HL-60 (cell line): ENCODE results near the gene DYRK1B.
A peak's percentile ranks its signal among the peaks of the same experiment; 100 is the strongest.

Experiments used
- DNase-seq, 2 experiments: peaks; one replicate each; pipeline ENCODE4 v3.0.0-alpha.2; 2010 to 2020; ENCODE audit warnings: low read depth in 1 of 2, low spot score in 1 of 2
- H3K27ac ChIP-seq: fragments of 250-450 bp; sonication (Bioruptor Pico); replicated peaks from 2 replicates; pipeline ENCODE4 v1.5.1; 2020; ENCODE audit warnings: mild to moderate bottlenecking, moderate library complexity
- H3K27me3 ChIP-seq: fragments of 250-450 bp; sonication (Bioruptor Pico); 2 replicates; pipeline ENCODE4 v1.5.1; 2021; ENCODE audit warnings: mild to moderate bottlenecking, moderate library complexity; ENCODE audit not compliant: insufficient read depth, poor library complexity, severe bottlenecking
- H3K4me3 ChIP-seq: replicated peaks from 2 replicates; pipeline ENCODE4 v1.5.1; 2011; ENCODE audit warnings: mild to moderate bottlenecking, control low read depth, low read length; ENCODE audit not compliant: insufficient read depth
- CTCF ChIP-seq: IDR thresholded peaks from one replicate; pipeline ENCODE4 v1.5.1; 2011; ENCODE audit warnings: low read length, control low read depth, inconsistent platforms; ENCODE audit not compliant: insufficient read depth
- GABPA ChIP-seq: IDR thresholded peaks from 2 replicates; pipeline ENCODE4 v1.6.1; 2012; ENCODE audit warnings: low read depth
- POLR2AphosphoS5 ChIP-seq: IDR thresholded peaks from 2 replicates; pipeline ENCODE4 v1.6.1; 2012; ENCODE audit warnings: low read depth
- REST ChIP-seq: IDR thresholded peaks from 2 replicates; pipeline ENCODE4 v1.6.1; 2012; ENCODE audit warnings: low read depth; ENCODE audit not compliant: insufficient replicate concordance
- SPI1 ChIP-seq: IDR thresholded peaks from 2 replicates; pipeline ENCODE4 v1.6.1; 2012; ENCODE audit warnings: low read depth, mild to moderate bottlenecking, borderline replicate concordance

Gene DYRK1B

GRCh38 chr19:39828654-39829032, 5.3 kb downstream of the DYRK1B start:
- TF ChIP-seq REST, result no peak
- TF ChIP-seq SPI1, result peak; percentile 77
- Histone ChIP-seq H3K27ac (no peak overlapping the region), H3K4me3 (no peak overlapping the region), H3K27me3 (no peaks in the 10 kb centered on the region)
- DNase-seq, result no peak

GRCh38 chr19:39828015-39828653, 5.8 kb downstream of the DYRK1B start:
- DNase-seq, result no peak
- TF ChIP-seq SPI1 (no peak), POLR2AphosphoS5 (no peak), GABPA (no peak)
- H3K4me3 ChIP-seq, result no peak overlapping the region
- no peaks in the 10 kb centered on the region for H3K27me3 ChIP-seq
- H3K27ac ChIP-seq, result no peak overlapping the region

- Histone ChIP-seq H3K27me3 (no peaks in the 10 kb centered on the region), H3K4me3 (no peak overlapping the region), H3K27ac (no peak overlapping the region)
- no peak for DNase-seq
- TF ChIP-seq CTCF, result no peak
- no peak for TF ChIP-seq REST
- TF ChIP-seq SPI1, result no peak
- no peak for TF ChIP-seq POLR2AphosphoS5
- TF ChIP-seq GABPA, result no peak
These were observed 6.7 kb downstream of the DYRK1B start for GRCh38 chr19:39827216-39827615.

- H3K4me3 ChIP-seq, result no peak overlapping the region
- no peak for DNase-seq
- no peaks in the 10 kb centered on the region for H3K27me3 ChIP-seq
- H3K27ac ChIP-seq, result no peak overlapping the region
- no peak for TF ChIP-seq CTCF
- no peak for TF ChIP-seq GABPA
- TF ChIP-seq POLR2AphosphoS5, result no peak
- no peak for TF ChIP-seq SPI1
- TF ChIP-seq REST, result no peak
These were observed 7.5 kb downstream of the DYRK1B start for GRCh38 chr19:39826311-39826945.
